KG1 (cell line): ENCODE measurements around the gene BEND6.
A peak's percentile ranks its signal among the peaks of the same experiment; 100 is the strongest.
"Not testable (repeated sequence)": the region's sequence is repeated elsewhere in the genome, so short reads cannot be mapped to it uniquely, and the experiment has no call there.

Experiments
- DNase-seq: peaks from one replicate; lab custom pipeline; 2025; lab: John Stamatoyannopoulos, UW

BEND6 gene

GRCh38 chr6:57035549-57035948, 80.6 kb downstream of the BEND6 start:
- DNase-seq, result no peak

- no peak for DNase-seq
Measured at GRCh38 chr6:57038906-57039305, 84.0 kb downstream of the BEND6 start.

- no peak for DNase-seq
Measured at GRCh38 chr6:57040011-57040410, 85.1 kb downstream of the BEND6 start.

- DNase-seq, result not testable (repeated sequence)
Measured at GRCh38 chr6:57044061-57044460, 89.2 kb downstream of the BEND6 start.

GRCh38 chr6:57044568-57044967, 89.7 kb downstream of the BEND6 start:
- no peak for DNase-seq

GRCh38 chr6:57046332-57047256, 91.7 kb downstream of the BEND6 start, which contains the start of gene KIAA1586:
Gene KIAA1586, plus strand, starts transcription at chr6:57046693. Its CDS starts 63 bp downstream, at chr6:57046756.
- peak; percentile 74 for DNase-seq

GRCh38 chr6:57047257-57047585, 92.3 kb downstream of the BEND6 start:
- not testable (repeated sequence) for DNase-seq

- DNase-seq, result not testable (repeated sequence)
Measured at GRCh38 chr6:57047859-57048258, 93.0 kb downstream of the BEND6 start.

- no peak for DNase-seq
Measured at GRCh38 chr6:57048577-57048976, 93.7 kb downstream of the BEND6 start.

GRCh38 chr6:57063847-57064246, 108.9 kb downstream of the BEND6 start:
- DNase-seq, result no peak

GRCh38 chr6:57064809-57065208, 109.9 kb downstream of the BEND6 start:
- no peak for DNase-seq

- no peak for DNase-seq
Measured at GRCh38 chr6:57068061-57068460, 113.2 kb downstream of the BEND6 start.

- no peak for DNase-seq
Measured at GRCh38 chr6:57069228-57069627, 114.3 kb downstream of the BEND6 start.

GRCh38 chr6:57069920-57070331, 115.0 kb downstream of the BEND6 start:
- DNase-seq, result no peak

GRCh38 chr6:57072108-57072507, 117.2 kb downstream of the BEND6 start:
- DNase-seq, result no peak

- no peak for DNase-seq
Measured at GRCh38 chr6:57074383-57074782, 119.5 kb downstream of the BEND6 start.

GRCh38 chr6:57075092-57075491, 120.2 kb downstream of the BEND6 start:
- no peak for DNase-seq
